Neural cell (in vitro differentiated cells): ENCODE results near the gene SFI1. TPM values are rescaled to one million over a fixed set of nuclear protein-coding genes. Genes with fewer than 3 reads are reported as not detected.

ENCODE experiments used
- H2AFZ ChIP-seq: fragments of 200-600, 300-800 bp; sonication (generic), shearing (Covaris generic); 2 replicates; pipeline ENCODE4 v1.6.0; 2014; ENCODE audit warnings: low read depth, mild to moderate bottlenecking, antibody characterized with exemption, low read length, moderate library complexity
- H3F3A ChIP-seq: fragments of 200-600 bp; shearing (Covaris generic); 2 replicates; pipeline ENCODE4 v1.6.1; 2016; ENCODE audit warnings: mild to moderate bottlenecking, moderate library complexity, mixed read lengths, antibody characterized with exemption, low read length; ENCODE audit not compliant: insufficient read depth, poor library complexity, severe bottlenecking
- H3K27ac ChIP-seq: fragments of 200-600, 300-800 bp; sonication (generic), shearing (Covaris generic); 2 replicates; pipeline ENCODE4 v1.5.1; 2014; ENCODE audit warnings: mild to moderate bottlenecking, low read length, moderate library complexity
- H3K27me3 ChIP-seq: fragments of 300-800, 200-600 bp; sonication (generic), shearing (Covaris generic); 2 replicates; pipeline ENCODE4 v1.6.0; 2014; ENCODE audit warnings: mild to moderate bottlenecking, low read depth, low read length, moderate library complexity; ENCODE audit not compliant: insufficient read depth
- H3K36me3 ChIP-seq: fragments of 300-800, 200-600 bp; sonication (generic), shearing (Covaris generic); 2 replicates; pipeline ENCODE4 v1.5.1; 2014; ENCODE audit warnings: mild to moderate bottlenecking, antibody characterized with exemption, low read length, moderate library complexity; ENCODE audit not compliant: insufficient read depth
- H3K4me2 ChIP-seq: fragments of 300-800, 200-600 bp; sonication (generic), shearing (Covaris generic); 2 replicates; pipeline ENCODE4 v1.6.0; 2014; ENCODE audit warnings: mild to moderate bottlenecking, low read length
- H3K4me3 ChIP-seq: fragments of 300-800, 200-600 bp; sonication (generic), shearing (Covaris generic); 2 replicates; pipeline ENCODE4 v1.5.1; 2014; ENCODE audit warnings: mild to moderate bottlenecking, low read length, moderate library complexity
- H3K79me2 ChIP-seq: fragments of 200-600 bp; shearing (Covaris generic); replicated peaks from 2 replicates; pipeline ENCODE4 v1.6.0; 2014; ENCODE audit warnings: mild to moderate bottlenecking, low read length, moderate library complexity; ENCODE audit not compliant: insufficient read depth
- H3K9ac ChIP-seq: fragments of 300-800, 200-600 bp; sonication (generic), shearing (Covaris generic); 2 replicates; pipeline ENCODE4 v1.6.1; 2016; ENCODE audit warnings: mild to moderate bottlenecking, low read length, mixed read lengths
- H3K9me2 ChIP-seq: fragments of 200-600 bp; shearing (Covaris generic); 2 replicates; pipeline ENCODE4 v1.6.1; 2016; ENCODE audit warnings: mild to moderate bottlenecking, low read length, mixed read lengths; ENCODE audit not compliant: insufficient read depth
- H3K9me3 ChIP-seq: fragments of 200-600, 300-800 bp; sonication (generic), shearing (Covaris generic); 2 replicates; pipeline ENCODE4 v1.6.1; 2016; ENCODE audit warnings: mild to moderate bottlenecking, mixed run types, low read length, moderate library complexity, mixed read lengths
- H4K20me1 ChIP-seq: fragments of 200-600 bp; shearing (Covaris generic); 2 replicates; pipeline ENCODE4 v1.6.1; 2016; ENCODE audit warnings: mild to moderate bottlenecking, mixed run types; ENCODE audit not compliant: insufficient read depth
- CTCF ChIP-seq: fragments of 450-650 bp; IDR thresholded peaks from 2 replicates; pipeline ENCODE4 v1.5.1; 2014; ENCODE audit warnings: antibody characterized with exemption, mild to moderate bottlenecking, moderate library complexity; ENCODE audit not compliant: poor library complexity, severe bottlenecking
- EP300 ChIP-seq: fragments of 450-650 bp; conservative IDR thresholded peaks from 2 replicates; pipeline ENCODE4 v1.6.1; 2014; ENCODE audit warnings: antibody characterized with exemption, mild to moderate bottlenecking, moderate library complexity; ENCODE audit not compliant: poor library complexity, severe bottlenecking
- EZH2 ChIP-seq: fragments of 200-600, 300-800 bp; shearing (Covaris generic), sonication (generic); IDR thresholded peaks from 2 replicates; pipeline ENCODE4 v1.6.1; 2014; ENCODE audit warnings: antibody characterized with exemption, low read length, borderline replicate concordance, mild to moderate bottlenecking; ENCODE audit not compliant: insufficient read depth, poor library complexity, severe bottlenecking
- MXI1 ChIP-seq: fragments of 450-650 bp; conservative IDR thresholded peaks from 2 replicates; pipeline ENCODE4 v1.6.1; 2014; ENCODE audit warnings: antibody characterized with exemption, mild to moderate bottlenecking; ENCODE audit not compliant: poor library complexity, severe bottlenecking
- POLR2AphosphoS5 ChIP-seq: IDR thresholded peaks from 2 replicates; pipeline ENCODE4 v1.6.1; 2012
- RAD21 ChIP-seq: fragments of 450-650 bp; conservative IDR thresholded peaks from 2 replicates; pipeline ENCODE4 v1.6.1; 2014; ENCODE audit warnings: antibody characterized with exemption, mild to moderate bottlenecking, moderate library complexity
- REST ChIP-seq: IDR thresholded peaks from 2 replicates; pipeline ENCODE4 v1.6.1; 2012; ENCODE audit warnings: borderline replicate concordance
- SMC3 ChIP-seq: fragments of 450-650 bp; conservative IDR thresholded peaks from 2 replicates; pipeline ENCODE4 v1.6.1; 2014; ENCODE audit warnings: antibody characterized with exemption, mild to moderate bottlenecking, moderate library complexity; ENCODE audit not compliant: poor library complexity
- TAF1 ChIP-seq: IDR thresholded peaks from 2 replicates; pipeline ENCODE4 v1.6.1; 2012; ENCODE audit warnings: low read depth
- polyA plus RNA-seq: library from polyadenylated mRNA; depleted of rRNA; stranded (reverse); fragments of >200 nt; gene quantifications from 2 replicates; pipeline ENCODE4 v1.2.3, GENCODE V29; 2014

Gene SFI1
- polyA plus RNA-seq, 1 donor from 2014 or later = 19.9 TPM

GRCh38 chr22:31621507-31622124 is 125.3 kb downstream of the SFI1 start:
- Histone ChIP-seq H3K9me3 (no peaks in the 10 kb centered on the region), H3K9me2 (no peaks in the 10 kb centered on the region), H4K20me1 (no peaks in the 10 kb centered on the region), H3K79me2 (no peaks in the 10 kb centered on the region), H3K36me3 (peaks cover 5% of the 10 kb centered on the region), H3K27me3 (no peaks in the 10 kb centered on the region), H3F3A (no peaks in the 10 kb centered on the region), H3K27ac (no peak overlapping the region), H3K9ac (no peak overlapping the region), H3K4me3 (no peak overlapping the region), H3K4me2 (no peak overlapping the region), H2AFZ (no peak overlapping the region)
- TF ChIP-seq EP300 = no peak
- TF ChIP-seq SMC3 = no peak
- TF ChIP-seq TAF1 = no peak
- TF ChIP-seq REST = no peak
- TF ChIP-seq CTCF = no peak
- no peak for TF ChIP-seq EZH2
- no peak for TF ChIP-seq MXI1
- TF ChIP-seq RAD21 = no peak
- TF ChIP-seq POLR2AphosphoS5 = no peak

- Histone ChIP-seq H3K9ac (no peak overlapping the region), H3K36me3 (peaks cover 5% of the 10 kb centered on the region)
Measured at GRCh38 chr22:31622980-31623379, 126.6 kb downstream of the SFI1 start.

More at GRCh38 chr22:31622980-31623379, 126.6 kb downstream of the SFI1 start:
- no peaks in the 10 kb centered on the region for H3K9me2 ChIP-seq
- TF ChIP-seq SMC3 (no peak), CTCF (no peak), MXI1 (no peak), EZH2 (no peak), REST (no peak), RAD21 (no peak), POLR2AphosphoS5 (no peak), EP300 (no peak), TAF1 (no peak)
- H3K79me2 ChIP-seq = no peaks in the 10 kb centered on the region
- no peaks in the 10 kb centered on the region for H4K20me1 ChIP-seq
- no peak overlapping the region for H3K4me3 ChIP-seq
- H2AFZ ChIP-seq = no peak overlapping the region
- no peaks in the 10 kb centered on the region for H3F3A ChIP-seq
- no peaks in the 10 kb centered on the region for H3K9me3 ChIP-seq
- H3K27ac ChIP-seq = no peak overlapping the region
- H3K27me3 ChIP-seq = no peaks in the 10 kb centered on the region
- no peak overlapping the region for H3K4me2 ChIP-seq
